GM23248 (cell line): ENCODE results near the gene DHX38. TPM values are rescaled to one million over a fixed set of nuclear protein-coding genes. Genes with fewer than 3 reads are reported as not detected.

Source experiments
- DNase-seq: peaks from one replicate; pipeline ENCODE4 v3.0.0-alpha.2; 2015
- H2AFZ ChIP-seq: fragments of 200-600 bp; sonication (generic); 2 replicates; pipeline ENCODE4 v1.6.1; 2016; ENCODE audit warnings: antibody characterized with exemption
- H3F3A ChIP-seq: fragments of 200-600 bp; sonication (generic); 2 replicates; pipeline ENCODE4 v1.6.1; 2016; ENCODE audit warnings: mild to moderate bottlenecking, antibody characterized with exemption, mixed run types; ENCODE audit not compliant: insufficient read depth
- H3K27ac ChIP-seq: fragments of 200-600 bp; sonication (generic); 2 replicates; pipeline ENCODE4 v1.5.1; 2016; ENCODE audit warnings: mild to moderate bottlenecking
- H3K27me3 ChIP-seq: fragments of 200-600 bp; sonication (generic); replicated peaks from 2 replicates; pipeline ENCODE4 v1.6.1; 2016; ENCODE audit warnings: mild to moderate bottlenecking; ENCODE audit not compliant: insufficient read depth
- H3K36me3 ChIP-seq: fragments of 200-600 bp; sonication (generic); 2 replicates; pipeline ENCODE4 v1.6.1; 2016; ENCODE audit warnings: low read depth, mild to moderate bottlenecking
- H3K4me1 ChIP-seq: fragments of 200-600 bp; sonication (generic); 2 replicates; pipeline ENCODE4 v1.6.1; 2016; ENCODE audit warnings: mild to moderate bottlenecking; ENCODE audit not compliant: insufficient read depth
- H3K4me2 ChIP-seq: fragments of 200-600 bp; sonication (generic); one replicate; pipeline ENCODE4 v1.6.1; 2016; ENCODE audit warnings: mild to moderate bottlenecking; ENCODE audit not compliant: unreplicated experiment
- H3K4me3 ChIP-seq: fragments of 200-600 bp; sonication (generic); 2 replicates; pipeline ENCODE4 v1.5.1; 2016; ENCODE audit warnings: mild to moderate bottlenecking
- H3K79me2 ChIP-seq: fragments of 200-600 bp; sonication (generic); 2 replicates; pipeline ENCODE4 v1.6.1; 2016; ENCODE audit warnings: mild to moderate bottlenecking; ENCODE audit not compliant: insufficient read depth
- H3K9ac ChIP-seq: fragments of 200-600 bp; sonication (generic); 2 replicates; pipeline ENCODE4 v1.6.1; 2016; ENCODE audit warnings: mild to moderate bottlenecking
- H3K9me2 ChIP-seq: fragments of 200-600 bp; sonication (generic); 2 replicates; pipeline ENCODE4 v1.6.1; 2016; ENCODE audit warnings: mixed run types, mild to moderate bottlenecking, moderate library complexity; ENCODE audit not compliant: insufficient read depth
- H3K9me3 ChIP-seq: fragments of 200-600 bp; sonication (generic); one replicate; pipeline ENCODE4 v1.6.1; 2017; ENCODE audit warnings: low read depth
- H4K20me1 ChIP-seq: fragments of 200-600 bp; sonication (generic); 2 replicates; pipeline ENCODE4 v1.6.0; 2016; ENCODE audit not compliant: insufficient read depth
- EZH2 ChIP-seq: fragments of 200-600 bp; sonication (generic); IDR thresholded peaks from 2 replicates; pipeline ENCODE4 v1.6.1; 2018; ENCODE audit warnings: antibody characterized with exemption, mild to moderate bottlenecking; ENCODE audit not compliant: insufficient read depth, poor library complexity, severe bottlenecking
- EZH2phosphoT487 ChIP-seq: fragments of 200-600 bp; sonication (generic); IDR thresholded peaks from 2 replicates; pipeline ENCODE4 v1.6.1; 2018; ENCODE audit warnings: antibody characterized with exemption, moderate library complexity, mild to moderate bottlenecking, low read depth; ENCODE audit not compliant: insufficient read depth
- WGBS, 2 experiments: methylation state at CpG; one replicate each; pipeline ENCODE4 v1.1.6; 2015 to 2017; ENCODE audit warnings: low lambda C conversion rate in 2 of 2, low coverage in 1 of 2; ENCODE audit errors: missing lambda C conversion rate in 2 of 2; 5-methylcytosine and 5-hydroxymethylcytosine counted together
- in situ Hi-C: fragments of 300-500 bp; cut with MboI; formaldehyde crosslinking; loops from 2 replicates; pipeline ENCODE4 v1.15.0; 2020
- polyA plus RNA-seq: library from polyadenylated mRNA; unstranded; fragments of >200 nt; fragmentation: Nextera tagmentation; extraction: Ambion mirVana; gene quantifications from 2 replicates; pipeline ENCODE4 v1.2.1, GENCODE V29; 2016
- total RNA-seq: library from RNA; depleted of rRNA; stranded (reverse); fragments of >200 nt; shearing (Covaris generic); gene quantifications from 2 replicates; pipeline ENCODE4 v1.2.3, GENCODE V29; 2014

The DHX38 gene
- total and polyA plus RNA-seq, 2 experiments from 2014 or later, result 23.7 to 31.5 TPM

DNA sequence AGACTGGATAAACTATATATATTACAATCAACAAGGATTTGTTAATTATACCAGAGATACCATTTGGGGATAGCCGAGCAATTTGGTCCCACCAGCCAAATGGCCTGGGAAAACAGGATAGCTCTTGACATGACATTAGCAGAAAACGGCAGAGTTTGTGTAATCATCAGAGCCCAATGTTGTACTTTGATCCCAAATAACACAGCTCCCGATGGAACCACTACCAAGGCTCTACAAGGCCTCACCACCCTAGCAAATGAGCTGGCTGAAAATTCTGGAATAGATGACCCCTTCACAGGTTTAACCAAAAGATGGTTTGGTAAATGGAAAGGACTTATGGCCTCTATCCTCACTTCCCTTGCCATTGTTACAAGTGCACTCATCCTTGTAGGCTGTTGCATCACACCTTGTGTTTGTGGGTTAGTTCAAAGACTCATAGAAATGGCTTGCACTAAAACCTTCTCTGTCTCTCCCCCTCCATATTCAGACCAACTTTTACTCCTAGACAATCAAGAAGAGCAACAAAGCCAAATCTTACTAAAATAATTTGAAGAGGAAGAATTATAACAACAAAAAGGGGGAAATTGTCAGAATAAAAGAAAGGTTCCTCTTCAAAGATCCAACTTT is 9.8 kb upstream of the DHX38 start:
- Histone ChIP-seq H3K4me3 (no peak overlapping the region), H4K20me1 (no peaks in the 10 kb centered on the region), H3K9me3 (no peaks in the 10 kb centered on the region), H3K4me1 (no peaks in the 10 kb centered on the region), H3K36me3 (peaks cover 27% of the 10 kb centered on the region), H3K4me2 (no peak overlapping the region), H3F3A (no peaks in the 10 kb centered on the region; the same call in 1 of the 2 replicates), H3K9ac (no peak overlapping the region), H3K27me3 (no peaks in the 10 kb centered on the region), H2AFZ (no peak overlapping the region), H3K9me2 (no peaks in the 10 kb centered on the region), H3K27ac (no peak overlapping the region), H3K79me2 (no peaks in the 10 kb centered on the region)
- DNase-seq, result no peak
- 68% methylated on average over 3 of the region's 3 CpGs for WGBS, 2 experiments
- TF ChIP-seq EZH2, result no peak
- in situ Hi-C loops, result no loop called here

DNA sequence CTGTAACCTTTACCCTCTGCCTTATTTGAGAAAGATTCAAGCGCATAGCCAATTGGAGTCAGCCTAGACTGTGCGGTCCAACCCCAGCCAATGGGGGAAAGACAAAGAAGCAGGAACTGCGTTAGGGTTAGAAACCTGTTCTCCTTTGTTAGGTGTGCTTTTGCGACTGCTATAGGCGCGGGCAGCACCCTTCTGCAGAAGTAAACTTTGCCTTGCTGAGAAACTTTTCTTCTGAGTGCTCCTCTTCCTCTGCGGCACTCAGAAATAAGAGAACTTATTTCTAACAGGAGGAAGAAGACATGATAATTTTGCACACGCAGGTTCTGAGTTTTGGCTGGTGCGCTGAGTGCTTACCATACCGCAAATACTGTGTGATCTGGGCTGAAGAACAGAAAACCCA is 9.2 kb upstream of the DHX38 start:
- H3K27me3 ChIP-seq, result no peaks in the 10 kb centered on the region
- no peak overlapping the region for H3K9ac ChIP-seq
- H3F3A ChIP-seq, result no peaks in the 10 kb centered on the region; the same call in 1 of the 2 replicates
- H4K20me1 ChIP-seq, result no peaks in the 10 kb centered on the region
- no peak overlapping the region for H3K4me3 ChIP-seq
- H3K36me3 ChIP-seq, result peaks cover 30% of the 10 kb centered on the region
- no peaks in the 10 kb centered on the region for H3K4me1 ChIP-seq
- in situ Hi-C loops, result no loop called here
- H3K4me2 ChIP-seq, result no peak overlapping the region
- no peak for DNase-seq
- TF ChIP-seq EZH2phosphoT487 (no peak), EZH2 (no peak)
- H2AFZ ChIP-seq, result no peak overlapping the region
- H3K9me2 ChIP-seq, result no peaks in the 10 kb centered on the region
- 97 to 99% methylated on average over 10 of the region's 10 CpGs for WGBS, 2 experiments
- no peaks in the 10 kb centered on the region for H3K9me3 ChIP-seq
- no peak overlapping the region for H3K27ac ChIP-seq
- H3K79me2 ChIP-seq, result 0 out of 2 replicates have a peak, but pooled peaks cover under 1% of the 10 kb centered on the region

DNA sequence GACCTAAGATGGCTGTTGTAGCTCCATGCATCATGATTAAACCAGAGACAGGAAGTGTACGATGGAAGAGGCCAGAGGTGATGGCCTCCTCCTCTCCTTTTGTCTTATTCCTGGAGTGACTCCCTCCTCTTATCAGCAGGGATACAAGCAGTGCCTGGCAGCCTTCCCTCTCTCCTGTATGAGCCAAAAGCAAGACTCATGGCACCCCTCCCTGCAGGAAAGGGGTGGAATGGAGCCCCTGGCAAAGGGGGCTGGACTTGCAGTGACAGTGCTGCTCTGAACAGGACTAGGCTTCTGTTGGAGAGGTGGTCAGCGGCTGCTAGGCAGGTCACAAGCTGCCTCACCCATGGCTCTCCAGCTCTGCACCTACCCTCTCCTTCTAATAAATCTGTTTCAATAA is 8.6 kb upstream of the DHX38 start:
- in situ Hi-C loops, result no loop called here
- Histone ChIP-seq H3K27me3 (no peaks in the 10 kb centered on the region), H3K9me3 (no peaks in the 10 kb centered on the region), H4K20me1 (no peaks in the 10 kb centered on the region), H2AFZ (no peak overlapping the region), H3F3A (no peaks in the 10 kb centered on the region; the same call in 1 of the 2 replicates), H3K27ac (no peak overlapping the region), H3K9me2 (no peaks in the 10 kb centered on the region), H3K9ac (no peak overlapping the region), H3K4me3 (no peak overlapping the region), H3K4me1 (no peaks in the 10 kb centered on the region), H3K79me2 (peaks cover 6% of the 10 kb centered on the region; the same call in 1 of the 2 replicates), H3K36me3 (peaks cover 33% of the 10 kb centered on the region), H3K4me2 (no peak overlapping the region)
- TF ChIP-seq EZH2 (no peak), EZH2phosphoT487 (no peak)
- whole genome bisulfite sequencing, 2 experiments, result 92 to 93% methylated on average over 2 of the region's 2 CpGs
- DNase-seq, result no peak

DNA sequence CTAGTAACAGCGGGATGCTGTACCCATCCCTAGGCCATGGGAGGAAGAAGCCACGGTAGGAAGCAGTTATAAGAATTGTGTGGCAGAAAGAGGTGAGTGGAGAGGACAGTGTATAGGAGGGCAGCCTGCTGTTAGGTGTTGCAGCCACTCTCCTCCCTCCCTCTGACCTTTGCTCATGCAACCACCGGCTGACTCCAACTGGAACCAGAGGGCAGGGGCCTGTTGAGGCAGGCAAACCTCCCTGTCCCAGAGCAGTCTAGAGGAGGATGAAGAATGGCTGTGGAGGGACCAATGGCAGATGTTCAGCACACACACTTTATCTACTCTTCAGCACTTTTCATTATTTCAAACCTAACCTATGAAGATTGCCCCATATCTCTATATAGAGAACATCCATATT is 2.4 kb upstream of the DHX38 start:
- DNase-seq, result no peak
- in situ Hi-C loops, result no loop called here
- H3F3A ChIP-seq, result no peaks in the 10 kb centered on the region; the same call in 1 of the 2 replicates
- H3K4me1 ChIP-seq, result peaks cover 25% of the 10 kb centered on the region
- TF ChIP-seq EZH2phosphoT487 (no peak), EZH2 (no peak)
- no peak overlapping the region for H3K27ac ChIP-seq
- no peaks in the 10 kb centered on the region for H3K9me2 ChIP-seq
- H3K9me3 ChIP-seq, result no peaks in the 10 kb centered on the region
- no peak overlapping the region for H3K4me2 ChIP-seq
- no peak overlapping the region for H3K9ac ChIP-seq
- H3K79me2 ChIP-seq, result peaks cover 65% of the 10 kb centered on the region
- peaks cover 22% of the 10 kb centered on the region for H3K36me3 ChIP-seq
- no peak overlapping the region for H3K4me3 ChIP-seq
- WGBS, 2 experiments, result 90 to 99% methylated on average over 3 of the region's 3 CpGs
- H2AFZ ChIP-seq, result no peak overlapping the region
- H4K20me1 ChIP-seq, result no peaks in the 10 kb centered on the region
- H3K27me3 ChIP-seq, result no peaks in the 10 kb centered on the region
